ENCODE measurements around the gene NAALADL2.
"Not testable (repeated sequence)": the region's sequence is repeated elsewhere in the genome, so short reads cannot be mapped to it uniquely, and the experiment has no call there.

NAALADL2 gene

DNA sequence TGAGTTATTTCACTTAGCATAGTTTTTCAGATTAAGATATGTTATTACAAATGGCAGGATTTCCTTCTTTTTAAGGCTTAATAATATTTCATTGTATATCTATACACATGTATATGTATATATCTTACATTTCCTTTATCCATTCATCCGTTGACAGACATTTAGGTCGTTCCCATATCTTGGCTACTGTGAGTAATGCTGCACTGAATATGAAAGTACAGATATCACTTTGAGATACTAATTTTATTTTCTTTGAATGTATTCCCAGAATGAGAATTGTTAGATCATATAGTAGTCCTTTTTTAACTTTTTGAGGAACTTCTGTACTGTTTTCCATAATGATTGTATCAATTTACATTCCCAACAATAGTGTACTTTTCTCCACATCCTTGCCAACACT is 270.4 kb downstream of the NAALADL2 start:
- no peak overlapping the region for H3K4me2 ChIP-seq (ENCODE audit: low read length)
- no peak overlapping the region for H3K14ac ChIP-seq (ENCODE audit: low read length)
- H3K4ac ChIP-seq (ENCODE audit: low read depth, low read length), result no peak overlapping the region
- H3K23ac ChIP-seq (ENCODE audit: low read length), result no peak overlapping the region
- WGBS (ENCODE audit: extremely low coverage, insufficient coverage, insufficient read length), result no CpG with 5 or more reads among the region's 2 CpGs
- no peak overlapping the region for H3K9ac ChIP-seq (ENCODE audit: low read length)
- H3K27me3 ChIP-seq (ENCODE audit: insufficient read depth, low read length), result no peaks in the 10 kb centered on the region
- H2AK5ac ChIP-seq (ENCODE audit: low read length), result no peak overlapping the region
- no peak overlapping the region for H2BK120ac ChIP-seq (ENCODE audit: insufficient read depth, low read length, poor library complexity)
- H2AFZ ChIP-seq (ENCODE audit: insufficient read depth, low read length, poor library complexity), result no peak overlapping the region
- no peak for DNase-seq
- no peak overlapping the region for H4K8ac ChIP-seq (ENCODE audit: low read depth, low read length)
- H3K79me1 ChIP-seq (ENCODE audit: low read length), result no peaks in the 10 kb centered on the region
- no peaks in the 10 kb centered on the region for H3K4me1 ChIP-seq (ENCODE audit: control insufficient read depth in 1 of 2, insufficient read depth in 2 of 2, low read length in 2 of 2)
- no peak overlapping the region for H4K91ac ChIP-seq (ENCODE audit: low read depth, low read length)
- H3K9me3 ChIP-seq (ENCODE audit: insufficient read depth, low read depth, low read length), result no peaks in the 10 kb centered on the region
- no peak overlapping the region for H3K4me3 ChIP-seq (ENCODE audit: low read depth, low read length)
- H4K12ac ChIP-seq (ENCODE audit: low read depth, low read length), result no peak overlapping the region
- no peaks in the 10 kb centered on the region for H3K36me3 ChIP-seq (ENCODE audit: control insufficient read depth in 1 of 2, insufficient read depth in 2 of 2, low read length in 2 of 2)
- no peak overlapping the region for H2BK12ac ChIP-seq (ENCODE audit: low read length)
- no peak overlapping the region for H3K27ac ChIP-seq (ENCODE audit: low read depth, low read length)
- no peaks in the 10 kb centered on the region for H3K79me2 ChIP-seq (ENCODE audit: control insufficient read depth, insufficient read depth, low read length, poor library complexity)
- no peak overlapping the region for H3K18ac ChIP-seq (ENCODE audit: low read length)
- no peak overlapping the region for H2BK5ac ChIP-seq (ENCODE audit: low read depth, low read length, poor library complexity)

DNA sequence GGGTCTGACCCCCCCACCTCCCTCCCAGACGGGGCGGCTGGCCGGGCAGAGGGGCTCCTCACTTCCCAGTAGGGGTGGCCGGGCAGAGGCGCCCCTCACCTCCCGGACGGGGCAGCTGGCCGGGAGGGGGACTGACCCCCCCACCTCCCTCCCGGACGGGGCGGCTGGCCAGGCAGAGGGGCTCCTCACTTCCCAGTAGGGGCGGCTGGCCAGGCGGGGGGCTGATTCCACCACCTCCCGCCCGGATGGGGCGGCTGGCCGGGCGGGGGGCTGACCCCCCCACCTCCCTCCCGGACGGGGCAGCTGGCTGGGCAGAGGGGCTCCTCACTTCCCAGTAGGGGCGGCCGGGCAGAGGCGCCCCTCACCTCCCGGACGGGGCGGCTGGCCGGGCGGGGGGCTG is 272.7 kb downstream of the NAALADL2 start:
- H3K14ac ChIP-seq (ENCODE audit: low read length); H2BK12ac ChIP-seq (ENCODE audit: low read length); H3K79me1 ChIP-seq (ENCODE audit: low read length); H2BK5ac ChIP-seq (ENCODE audit: low read depth, low read length, poor library complexity); H3K4me1 ChIP-seq (ENCODE audit: control insufficient read depth in 1 of 2, insufficient read depth in 2 of 2, low read length in 2 of 2); H3K9me3 ChIP-seq (ENCODE audit: insufficient read depth, low read depth, low read length); H3K36me3 ChIP-seq (ENCODE audit: control insufficient read depth in 1 of 2, insufficient read depth in 2 of 2, low read length in 2 of 2); H4K91ac ChIP-seq (ENCODE audit: low read depth, low read length); H3K4me3 ChIP-seq (ENCODE audit: low read depth, low read length); H3K27ac ChIP-seq (ENCODE audit: low read depth, low read length); H3K27me3 ChIP-seq (ENCODE audit: insufficient read depth, low read length); DNase-seq; H3K4ac ChIP-seq (ENCODE audit: low read depth, low read length); H2AFZ ChIP-seq (ENCODE audit: insufficient read depth, low read length, poor library complexity); H3K79me2 ChIP-seq (ENCODE audit: control insufficient read depth, insufficient read depth, low read length, poor library complexity); H4K12ac ChIP-seq (ENCODE audit: low read depth, low read length); H3K23ac ChIP-seq (ENCODE audit: low read length); H3K9ac ChIP-seq (ENCODE audit: low read length); H2AK5ac ChIP-seq (ENCODE audit: low read length); H4K8ac ChIP-seq (ENCODE audit: low read depth, low read length); H2BK120ac ChIP-seq (ENCODE audit: insufficient read depth, low read length, poor library complexity); H3K18ac ChIP-seq (ENCODE audit: low read length); H3K4me2 ChIP-seq (ENCODE audit: low read length): not testable (repeated sequence)
- no CpG with 5 or more reads among the region's 28 CpGs for WGBS (ENCODE audit: extremely low coverage, insufficient coverage, insufficient read length)

DNA sequence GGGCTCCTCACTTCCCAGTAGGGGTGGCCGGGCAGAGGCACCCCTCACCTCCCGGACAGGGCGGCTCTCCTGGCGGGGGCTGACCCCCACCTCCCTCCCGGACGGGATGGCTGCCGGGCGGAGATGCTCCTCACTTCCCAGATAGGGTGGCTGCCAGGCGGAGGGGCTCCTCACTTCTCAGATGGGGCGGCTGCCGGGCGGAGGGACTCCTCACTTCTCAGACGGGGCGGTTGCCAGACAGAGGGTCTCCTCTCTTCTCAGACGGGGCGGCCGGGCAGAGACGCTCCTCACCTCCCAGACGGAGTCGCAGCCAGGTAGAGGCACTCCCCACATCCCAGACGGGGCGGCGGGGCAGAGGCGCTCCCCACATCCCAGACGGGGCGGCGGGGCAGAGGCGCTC is 273.6 kb downstream of the NAALADL2 start:
- not testable (repeated sequence) for H3K14ac ChIP-seq (ENCODE audit: low read length); H3K23ac ChIP-seq (ENCODE audit: low read length); H3K18ac ChIP-seq (ENCODE audit: low read length); H2BK12ac ChIP-seq (ENCODE audit: low read length); H3K4me2 ChIP-seq (ENCODE audit: low read length); H3K27ac ChIP-seq (ENCODE audit: low read depth, low read length); H2AK5ac ChIP-seq (ENCODE audit: low read length); H3K9me3 ChIP-seq (ENCODE audit: insufficient read depth, low read depth, low read length); H2AFZ ChIP-seq (ENCODE audit: insufficient read depth, low read length, poor library complexity); DNase-seq; H3K9ac ChIP-seq (ENCODE audit: low read length); H4K12ac ChIP-seq (ENCODE audit: low read depth, low read length); H3K36me3 ChIP-seq (ENCODE audit: control insufficient read depth in 1 of 2, insufficient read depth in 2 of 2, low read length in 2 of 2); H3K4me1 ChIP-seq (ENCODE audit: control insufficient read depth in 1 of 2, insufficient read depth in 2 of 2, low read length in 2 of 2); H2BK5ac ChIP-seq (ENCODE audit: low read depth, low read length, poor library complexity); H4K91ac ChIP-seq (ENCODE audit: low read depth, low read length); H3K79me1 ChIP-seq (ENCODE audit: low read length); H3K79me2 ChIP-seq (ENCODE audit: control insufficient read depth, insufficient read depth, low read length, poor library complexity); H3K4me3 ChIP-seq (ENCODE audit: low read depth, low read length); H4K8ac ChIP-seq (ENCODE audit: low read depth, low read length); H2BK120ac ChIP-seq (ENCODE audit: insufficient read depth, low read length, poor library complexity); H3K4ac ChIP-seq (ENCODE audit: low read depth, low read length); H3K27me3 ChIP-seq (ENCODE audit: insufficient read depth, low read length)
- WGBS (ENCODE audit: extremely low coverage, insufficient coverage, insufficient read length), result no CpG with 5 or more reads among the region's 28 CpGs

DNA sequence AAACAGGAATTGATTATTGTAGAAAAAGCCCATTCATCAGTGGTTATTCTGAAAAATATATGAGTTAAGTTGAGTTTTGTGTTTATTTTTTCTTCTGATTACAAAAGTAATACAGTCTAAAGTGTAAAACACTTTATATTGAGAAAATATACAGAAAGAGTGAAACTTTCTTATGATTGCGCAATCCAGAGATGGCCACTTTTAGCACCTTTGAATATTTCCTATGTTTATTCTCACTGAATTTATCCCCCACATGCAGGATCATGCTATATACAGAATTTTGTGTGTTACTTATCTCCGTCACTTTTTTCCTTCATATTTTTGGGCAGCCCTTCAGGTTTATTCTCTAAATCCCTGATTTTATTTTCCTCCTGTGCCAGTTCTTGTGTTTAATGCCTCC is 285.2 kb downstream of the NAALADL2 start:
- H3K4me1 ChIP-seq (ENCODE audit: control insufficient read depth in 1 of 2, insufficient read depth in 2 of 2, low read length in 2 of 2), result no peaks in the 10 kb centered on the region
- H4K8ac ChIP-seq (ENCODE audit: low read depth, low read length), result no peak overlapping the region
- no CpG with 5 or more reads among the region's 2 CpGs for WGBS (ENCODE audit: extremely low coverage, insufficient coverage, insufficient read length)
- DNase-seq, result no peak
- H2AK5ac ChIP-seq (ENCODE audit: low read length), result no peak overlapping the region
- H3K4me3 ChIP-seq (ENCODE audit: low read depth, low read length), result no peak overlapping the region
- no peak overlapping the region for H3K23ac ChIP-seq (ENCODE audit: low read length)
- no peak overlapping the region for H3K9ac ChIP-seq (ENCODE audit: low read length)
- no peak overlapping the region for H3K27ac ChIP-seq (ENCODE audit: low read depth, low read length)
- H2BK120ac ChIP-seq (ENCODE audit: insufficient read depth, low read length, poor library complexity), result no peak overlapping the region
- H3K79me2 ChIP-seq (ENCODE audit: control insufficient read depth, insufficient read depth, low read length, poor library complexity), result no peaks in the 10 kb centered on the region
- H2BK12ac ChIP-seq (ENCODE audit: low read length), result no peak overlapping the region
- no peaks in the 10 kb centered on the region for H3K27me3 ChIP-seq (ENCODE audit: insufficient read depth, low read length)
- H2BK5ac ChIP-seq (ENCODE audit: low read depth, low read length, poor library complexity), result no peak overlapping the region
- H4K12ac ChIP-seq (ENCODE audit: low read depth, low read length), result no peak overlapping the region
- H3K9me3 ChIP-seq (ENCODE audit: insufficient read depth, low read depth, low read length), result no peaks in the 10 kb centered on the region
- no peak overlapping the region for H3K4me2 ChIP-seq (ENCODE audit: low read length)
- H2AFZ ChIP-seq (ENCODE audit: insufficient read depth, low read length, poor library complexity), result no peak overlapping the region
- no peak overlapping the region for H3K18ac ChIP-seq (ENCODE audit: low read length)
- H3K36me3 ChIP-seq (ENCODE audit: control insufficient read depth in 1 of 2, insufficient read depth in 2 of 2, low read length in 2 of 2), result no peaks in the 10 kb centered on the region
- H3K4ac ChIP-seq (ENCODE audit: low read depth, low read length), result no peak overlapping the region
- no peaks in the 10 kb centered on the region for H3K79me1 ChIP-seq (ENCODE audit: low read length)
- no peak overlapping the region for H3K14ac ChIP-seq (ENCODE audit: low read length)
- H4K91ac ChIP-seq (ENCODE audit: low read depth, low read length), result no peak overlapping the region

All from trophoblast cell (in vitro differentiated cells and primary cell).